Lung (tissue), 12 donors: ENCODE data around the gene TTC32. TPM values are rescaled to one million over a fixed set of nuclear protein-coding genes. Genes with fewer than 3 reads are reported as not detected.
A peak's percentile ranks its signal among the peaks of the same experiment; 100 is the strongest.

ENCODE experiments used
- ATAC-seq: fragments of 200-7000 bp; cut with Tn5 transposase; one replicate; pipeline ENCODE4 v1.9.1; 2020; ENCODE audit warnings: moderate number of reproducible peaks; ENCODE audit not compliant: insufficient read depth, low FRiP score
- DNase-seq, 3 donors: peaks; one replicate each; pipeline ENCODE4 v3.0.0-alpha.2; 2013 to 2017
- H3K27ac ChIP-seq, 2 donors: one replicate each; pipeline ENCODE4 v1.5.1; 2013; ENCODE audit warnings: mild to moderate bottlenecking in 2 of 2, moderate library complexity in 2 of 2, control low read depth in 1 of 2, inconsistent platforms in 1 of 2, low read depth in 1 of 2, low read length in 1 of 2
- H3K27me3 ChIP-seq, 3 donors: one replicate each; pipeline ENCODE4 v1.5.1; 2013; ENCODE audit warnings: low read length in 2 of 3; ENCODE audit not compliant: control insufficient read depth in 3 of 3, insufficient read depth in 3 of 3
- H3K36me3 ChIP-seq, 4 donors: one replicate each; pipeline ENCODE4 v1.5.1; 2013; ENCODE audit warnings: low read length in 4 of 4, mild to moderate bottlenecking in 1 of 4, moderate library complexity in 1 of 4; ENCODE audit not compliant: control insufficient read depth in 4 of 4, insufficient read depth in 4 of 4
- H3K4me1 ChIP-seq, 5 donors: one replicate each; pipeline ENCODE4 v1.5.1; 2013; ENCODE audit warnings: low read length in 5 of 5, mild to moderate bottlenecking in 2 of 5, moderate library complexity in 1 of 5; ENCODE audit not compliant: control insufficient read depth in 5 of 5, insufficient read depth in 5 of 5
- H3K4me3 ChIP-seq: one replicate; pipeline ENCODE4 v1.5.1; 2013; ENCODE audit warnings: mild to moderate bottlenecking, control low read depth, moderate library complexity
- H3K9ac ChIP-seq, 2 donors: one replicate each; pipeline ENCODE4 v1.5.1; 2013; ENCODE audit warnings: low read length in 2 of 2, control low read depth in 1 of 2; ENCODE audit not compliant: insufficient read depth in 1 of 2
- H3K9me3 ChIP-seq, 4 donors: one replicate each; pipeline ENCODE4 v1.5.1; 2013; ENCODE audit warnings: low read length in 3 of 4, mild to moderate bottlenecking in 1 of 4, moderate library complexity in 1 of 4; ENCODE audit not compliant: control insufficient read depth in 4 of 4, insufficient read depth in 3 of 4
- WGBS, 2 donors: extraction: QIAGEN DNeasy Blood & Tissue Kit; methylation state at CpG; one replicate each; pipeline ENCODE4 v1.1.7; 2013; 5-methylcytosine and 5-hydroxymethylcytosine counted together
- polyA plus RNA-seq, 2 donors: library from polyadenylated mRNA; stranded (reverse); fragments of 200-250 nt; gene quantifications; one replicate each; pipeline ENCODE4 v1.2.1, GENCODE V29; 2013
- total RNA-seq, 2 donors: library from RNA; depleted of rRNA in 1 of 2; stranded (reverse); fragments of >200 nt in 1 of 2; gene quantifications; one replicate each; pipeline ENCODE4 v1.2.1, GENCODE V29; 2014 to 2021
- TF ChIP-seq, protein P1 (sequence below): IDR thresholded peaks from 2 replicates; pipeline ENCODE4 v1.5.1; 2012; ENCODE audit warnings: mild to moderate bottlenecking; ENCODE audit errors: control extremely low read depth, extremely low read depth
- donor health status: control.
- donor health status: control.
- donor health status: Bipolar disorder and iron deficiency.
- donor health status: healthy.
- donor health status: DM: yes; HTN: yes; CAD: no.

The TTC32 gene
- total and polyA plus RNA-seq, 4 donors, result 11.5 to 47.3 (median 16.2) TPM

- Histone ChIP-seq H3K27ac (no peak overlapping the region), H3K27me3 (peaks cover 0 to 3% (median 0%) of the 10 kb centered on the region in 3 donors), H3K36me3 (no peaks in the 10 kb centered on the region), H3K4me1 (peaks cover 0 to 20% (median 6%) of the 10 kb centered on the region in 5 donors), H3K9ac (no peak overlapping the region), H3K4me3 (no peak overlapping the region), H3K9me3 (no peaks in the 10 kb centered on the region)
- ATAC-seq, result no peak
- DNase-seq, result no peak
- TF ChIP-seq, protein P1, sequence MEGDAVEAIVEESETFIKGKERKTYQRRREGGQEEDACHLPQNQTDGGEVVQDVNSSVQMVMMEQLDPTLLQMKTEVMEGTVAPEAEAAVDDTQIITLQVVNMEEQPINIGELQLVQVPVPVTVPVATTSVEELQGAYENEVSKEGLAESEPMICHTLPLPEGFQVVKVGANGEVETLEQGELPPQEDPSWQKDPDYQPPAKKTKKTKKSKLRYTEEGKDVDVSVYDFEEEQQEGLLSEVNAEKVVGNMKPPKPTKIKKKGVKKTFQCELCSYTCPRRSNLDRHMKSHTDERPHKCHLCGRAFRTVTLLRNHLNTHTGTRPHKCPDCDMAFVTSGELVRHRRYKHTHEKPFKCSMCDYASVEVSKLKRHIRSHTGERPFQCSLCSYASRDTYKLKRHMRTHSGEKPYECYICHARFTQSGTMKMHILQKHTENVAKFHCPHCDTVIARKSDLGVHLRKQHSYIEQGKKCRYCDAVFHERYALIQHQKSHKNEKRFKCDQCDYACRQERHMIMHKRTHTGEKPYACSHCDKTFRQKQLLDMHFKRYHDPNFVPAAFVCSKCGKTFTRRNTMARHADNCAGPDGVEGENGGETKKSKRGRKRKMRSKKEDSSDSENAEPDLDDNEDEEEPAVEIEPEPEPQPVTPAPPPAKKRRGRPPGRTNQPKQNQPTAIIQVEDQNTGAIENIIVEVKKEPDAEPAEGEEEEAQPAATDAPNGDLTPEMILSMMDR, result no peak
- WGBS, 2 donors, result 82 to 92% methylated on average over 2 of the region's 2 CpGs
These were observed 36.6 kb downstream of the TTC32 start for GRCh38 chr2:19865151-19865550.

- Histone ChIP-seq H3K9ac (no peak overlapping the region), H3K4me3 (no peak overlapping the region), H3K9me3 (no peaks in the 10 kb centered on the region), H3K36me3 (no peaks in the 10 kb centered on the region), H3K27ac (no peak overlapping the region), H3K4me1 (peaks cover 0 to 25% (median 5%) of the 10 kb centered on the region in 5 donors), H3K27me3 (peaks cover 0 to 3% (median 0%) of the 10 kb centered on the region in 3 donors)
- TF ChIP-seq, protein P1, result no peak
- DNase-seq (no peak), ATAC-seq (no peak)
- WGBS, 2 donors, result 73 to 83% methylated on average over 11 of the region's 11 CpGs
These were observed 37.4 kb downstream of the TTC32 start for GRCh38 chr2:19864381-19864780.

- DNase-seq, result peak; percentile 68 to 71 (median 68)
- H3K9me3 ChIP-seq, result no peaks in the 10 kb centered on the region
- peak overlapping the region in 1 of 2 donors; percentile 63 for H3K9ac ChIP-seq
- no peaks in the 10 kb centered on the region for H3K36me3 ChIP-seq
- peaks cover 0 to 17% (median 2%) of the 10 kb centered on the region in 5 donors for H3K4me1 ChIP-seq
- TF ChIP-seq, protein P1, result peak; percentile 93
- peak; percentile 62 for ATAC-seq
- H3K27me3 ChIP-seq, result peaks cover 0 to 3% (median 0%) of the 10 kb centered on the region in 3 donors
- 22 to 23% methylated on average over 33 of the region's 33 CpGs for WGBS, 2 donors
- no peak overlapping the region for H3K4me3 ChIP-seq
- H3K27ac ChIP-seq, result no peak overlapping the region
These were observed 38.3 kb downstream of the TTC32 start for GRCh38 chr2:19863303-19864041.

GRCh38 chr2:19861813-19862212, 40.0 kb downstream of the TTC32 start:
- peaks cover 0 to 14% (median 1%) of the 10 kb centered on the region in 5 donors for H3K4me1 ChIP-seq
- H3K27ac ChIP-seq, result no peak overlapping the region
- no peaks in the 10 kb centered on the region for H3K36me3 ChIP-seq
- no peaks in the 10 kb centered on the region for H3K9me3 ChIP-seq
- ATAC-seq, result no peak
- TF ChIP-seq, protein P1, result no peak
- no peak overlapping the region for H3K9ac ChIP-seq
- peak in 1 of 3 donors; percentile 11 for DNase-seq
- no peak overlapping the region for H3K4me3 ChIP-seq
- 52 to 58% methylated on average over 1 of the region's 1 CpG for WGBS, 2 donors
- no peaks in the 10 kb centered on the region for H3K27me3 ChIP-seq
